GM12878 (cell line): ENCODE results near the gene SOX30. TPM values are rescaled to one million over a fixed set of nuclear protein-coding genes. Genes with fewer than 3 reads are reported as not detected.
A peak's percentile ranks its signal among the peaks of the same experiment; 100 is the strongest.

Source experiments
- ASH2L ChIP-seq: fragments of 300-600, 200-600 bp; sonication (generic); IDR thresholded peaks from 2 replicates; pipeline ENCODE4 v1.6.1; 2017; ENCODE audit warnings: low read depth, mild to moderate bottlenecking, borderline replicate concordance
- BMI1 ChIP-seq: fragments of 450-650 bp; IDR thresholded peaks from 2 replicates; pipeline ENCODE4 v1.6.1; 2016; ENCODE audit warnings: mild to moderate bottlenecking, moderate library complexity, borderline replicate concordance
- BRCA1 ChIP-seq: IDR thresholded peaks from 2 replicates; pipeline ENCODE4 v1.6.1; 2011; ENCODE audit warnings: low read depth, low read length, improper control_type of control experiment
- CBFB ChIP-seq: IDR thresholded peaks from 2 replicates; pipeline ENCODE4 v1.6.1; 2016; ENCODE audit warnings: antibody characterized with exemption, low read depth
- CREM ChIP-seq: IDR thresholded peaks from 2 replicates; pipeline ENCODE4 v1.6.1; 2014; ENCODE audit warnings: antibody characterized with exemption, low read depth
- ESRRA ChIP-seq: IDR thresholded peaks from 2 replicates; pipeline ENCODE4 v1.6.1; 2012; ENCODE audit warnings: mild to moderate bottlenecking, low read length, improper control_type of control experiment
- EZH2 ChIP-seq: IDR thresholded peaks from 2 replicates; pipeline ENCODE4 v1.6.1; 2012; ENCODE audit warnings: low read depth, mild to moderate bottlenecking, control low read depth, inconsistent platforms, low read length, borderline replicate concordance; ENCODE audit not compliant: control insufficient read depth
- KDM1A ChIP-seq: fragments of 200-600 bp; sonication (generic); IDR thresholded peaks from 2 replicates; pipeline ENCODE4 v1.6.1; 2016; ENCODE audit warnings: borderline replicate concordance
- KLF5 ChIP-seq: fragments of 450-650 bp; IDR thresholded peaks from 2 replicates; pipeline ENCODE4 v1.6.1; 2014; ENCODE audit warnings: mild to moderate bottlenecking; ENCODE audit not compliant: partially characterized antibody
- MTA2 ChIP-seq: fragments of 450-650 bp; IDR thresholded peaks from 2 replicates; pipeline ENCODE4 v1.6.1; 2016; ENCODE audit warnings: low read depth, mild to moderate bottlenecking, moderate library complexity
- MYB ChIP-seq: fragments of 150-350 bp; IDR thresholded peaks from 2 replicates; pipeline ENCODE4 v1.6.1; 2014; ENCODE audit warnings: mild to moderate bottlenecking, low read depth, low read length, borderline replicate concordance
- NBN ChIP-seq: fragments of 450-650 bp; IDR thresholded peaks from 2 replicates; pipeline ENCODE4 v1.6.1; 2016
- PAX5 ChIP-seq: IDR thresholded peaks from 2 replicates; pipeline ENCODE4 v1.6.1; 2011; ENCODE audit warnings: low read depth, low read length, borderline replicate concordance
- SMAD1 ChIP-seq: fragments of 450-650 bp; IDR thresholded peaks from 2 replicates; pipeline ENCODE4 v1.6.1; 2018; ENCODE audit warnings: mild to moderate bottlenecking, low read depth; ENCODE audit not compliant: partially characterized antibody
- TAF1 ChIP-seq: IDR thresholded peaks from 2 replicates; pipeline ENCODE4 v1.6.1; 2011; ENCODE audit warnings: mild to moderate bottlenecking, low read depth, low read length, borderline replicate concordance
- TCF7 ChIP-seq: IDR thresholded peaks from 2 replicates; pipeline ENCODE4 v1.6.1; 2014; ENCODE audit warnings: antibody characterized with exemption, borderline replicate concordance
- YBX1 ChIP-seq: fragments of 450-650 bp; IDR thresholded peaks from 2 replicates; pipeline ENCODE4 v1.6.1; 2016; ENCODE audit warnings: antibody characterized with exemption
- ZZZ3 ChIP-seq: IDR thresholded peaks from 2 replicates; pipeline ENCODE4 v1.6.1; 2011; ENCODE audit warnings: low read depth; ENCODE audit not compliant: control insufficient read depth, insufficient read length
- polyA plus RNA-seq, 11 experiments: library from polyadenylated mRNA; depleted of rRNA in 4 of 11; unstranded in 6 of 11; stranded (reverse) in 5 of 11; fragments of >200 nt; fragmentation: Nextera tagmentation in 4 of 11; fragmentation: Illumina TruSeq in 1 of 11; extraction: Ambion mirVana in 4 of 11; extraction: Trizol in 1 of 11; gene quantifications; 1 replicate in 1 of 11; 2 replicates in 10 of 11; pipeline versions ENCODE4 v1.2.1 to v1.2.3, GENCODE V29; 2011 to 2016; ENCODE audit warnings: inconsistent platforms in 2 of 11, missing spikeins in 2 of 11, low read depth in 1 of 11
- total RNA-seq, 4 experiments: library from RNA; depleted of rRNA in 3 of 4; stranded (reverse); fragments of >200 nt in 3 of 4; fragmentation: Illumina TruSeq in 1 of 4; extraction: Trizol in 1 of 4; gene quantifications; 2 replicates each; pipeline versions ENCODE4 v1.2.1 to v1.2.3, GENCODE V29; 2013 to 2021
- TF ChIP-seq, protein P1 (sequence below): fragments of 450-650 bp; IDR thresholded peaks from 2 replicates; pipeline ENCODE4 v1.6.1; 2017; ENCODE audit warnings: mild to moderate bottlenecking, moderate library complexity
- TF ChIP-seq, protein P2 (sequence below): fragments of 450-650 bp; IDR thresholded peaks from 2 replicates; pipeline ENCODE4 v1.6.1; 2017; ENCODE audit warnings: borderline replicate concordance
- TF ChIP-seq, protein P3 (sequence below): fragments of 450-650 bp; IDR thresholded peaks from 2 replicates; pipeline ENCODE4 v1.6.1; 2016; ENCODE audit warnings: mild to moderate bottlenecking
- TF ChIP-seq, protein P4 (sequence below), 3 experiments: IDR thresholded peaks in 2 of 3; conservative IDR thresholded peaks in 1 of 3; 2 replicates each; pipeline ENCODE4 v1.5.1; 2011; ENCODE audit warnings: low read depth in 3 of 3, low read length in 3 of 3, mild to moderate bottlenecking in 3 of 3, control low read depth in 2 of 3, moderate library complexity in 2 of 3, inconsistent platforms in 1 of 3, mixed read lengths in 1 of 3; ENCODE audit not compliant: control insufficient read depth in 2 of 3, insufficient read depth in 1 of 3; ENCODE audit errors: extremely low read depth in 1 of 3

Gene SOX30
- total and polyA plus RNA-seq, 10 of the 15 experiments (the other 5 are each of a cell fraction or from before 2014, with no cell fraction given), result 0.06 to 0.32 (median 0.10) TPM; not detected in 2

DNA sequence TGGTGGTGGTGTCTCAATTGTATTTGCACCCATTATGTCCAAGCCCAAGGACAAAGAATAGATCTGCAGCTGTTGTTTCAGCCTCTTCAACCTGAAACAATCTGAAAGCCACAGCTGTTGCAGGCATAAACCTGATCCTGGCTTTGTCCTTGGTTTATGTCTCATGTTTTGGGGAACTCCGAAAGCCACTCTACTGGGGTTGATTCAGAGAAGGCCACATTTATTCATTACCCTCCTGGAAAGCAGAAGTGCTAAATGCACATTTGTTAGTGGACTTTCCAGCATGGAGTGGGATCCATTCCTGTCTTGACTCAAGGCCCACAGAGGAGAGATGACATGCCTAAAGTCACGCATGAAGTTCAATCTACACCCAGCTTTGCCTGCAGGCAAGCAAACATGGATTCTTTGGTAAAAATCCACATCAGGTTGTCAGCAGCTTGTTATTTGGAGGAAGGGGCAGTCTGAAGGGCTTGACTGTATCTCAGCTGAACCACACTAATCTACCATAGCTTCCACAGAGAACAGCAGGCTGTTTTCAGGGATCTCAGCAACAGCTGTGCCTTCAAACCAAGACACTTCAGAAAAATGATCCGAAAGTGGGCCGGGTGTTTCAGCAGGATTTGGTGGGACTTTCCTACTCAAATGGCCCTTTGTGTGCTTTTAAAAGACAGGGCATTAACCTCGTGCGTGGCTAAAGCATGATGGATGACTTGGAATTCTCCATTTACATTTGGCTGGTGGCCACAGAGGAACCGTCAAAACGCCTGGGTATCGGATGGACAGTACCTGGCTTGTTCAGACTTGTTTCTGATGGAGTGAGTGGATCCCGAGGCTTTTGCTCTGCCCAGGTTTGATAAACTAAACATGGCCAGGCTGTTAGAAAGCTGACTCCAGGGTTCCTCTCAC, 40.4 kb downstream of the SOX30 start (continued):
- TF ChIP-seq, protein P1, sequence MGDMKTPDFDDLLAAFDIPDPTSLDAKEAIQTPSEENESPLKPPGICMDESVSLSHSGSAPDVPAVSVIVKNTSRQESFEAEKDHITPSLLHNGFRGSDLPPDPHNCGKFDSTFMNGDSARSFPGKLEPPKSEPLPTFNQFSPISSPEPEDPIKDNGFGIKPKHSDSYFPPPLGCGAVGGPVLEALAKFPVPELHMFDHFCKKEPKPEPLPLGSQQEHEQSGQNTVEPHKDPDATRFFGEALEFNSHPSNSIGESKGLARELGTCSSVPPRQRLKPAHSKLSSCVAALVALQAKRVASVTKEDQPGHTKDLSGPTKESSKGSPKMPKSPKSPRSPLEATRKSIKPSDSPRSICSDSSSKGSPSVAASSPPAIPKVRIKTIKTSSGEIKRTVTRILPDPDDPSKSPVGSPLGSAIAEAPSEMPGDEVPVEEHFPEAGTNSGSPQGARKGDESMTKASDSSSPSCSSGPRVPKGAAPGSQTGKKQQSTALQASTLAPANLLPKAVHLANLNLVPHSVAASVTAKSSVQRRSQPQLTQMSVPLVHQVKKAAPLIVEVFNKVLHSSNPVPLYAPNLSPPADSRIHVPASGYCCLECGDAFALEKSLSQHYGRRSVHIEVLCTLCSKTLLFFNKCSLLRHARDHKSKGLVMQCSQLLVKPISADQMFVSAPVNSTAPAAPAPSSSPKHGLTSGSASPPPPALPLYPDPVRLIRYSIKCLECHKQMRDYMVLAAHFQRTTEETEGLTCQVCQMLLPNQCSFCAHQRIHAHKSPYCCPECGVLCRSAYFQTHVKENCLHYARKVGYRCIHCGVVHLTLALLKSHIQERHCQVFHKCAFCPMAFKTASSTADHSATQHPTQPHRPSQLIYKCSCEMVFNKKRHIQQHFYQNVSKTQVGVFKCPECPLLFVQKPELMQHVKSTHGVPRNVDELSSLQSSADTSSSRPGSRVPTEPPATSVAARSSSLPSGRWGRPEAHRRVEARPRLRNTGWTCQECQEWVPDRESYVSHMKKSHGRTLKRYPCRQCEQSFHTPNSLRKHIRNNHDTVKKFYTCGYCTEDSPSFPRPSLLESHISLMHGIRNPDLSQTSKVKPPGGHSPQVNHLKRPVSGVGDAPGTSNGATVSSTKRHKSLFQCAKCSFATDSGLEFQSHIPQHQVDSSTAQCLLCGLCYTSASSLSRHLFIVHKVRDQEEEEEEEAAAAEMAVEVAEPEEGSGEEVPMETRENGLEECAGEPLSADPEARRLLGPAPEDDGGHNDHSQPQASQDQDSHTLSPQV, result 0 out of 2 replicates have a peak, but pooled peaks have one; percentile 19
- TF ChIP-seq MYB, result no peak
- TF ChIP-seq, protein P2, sequence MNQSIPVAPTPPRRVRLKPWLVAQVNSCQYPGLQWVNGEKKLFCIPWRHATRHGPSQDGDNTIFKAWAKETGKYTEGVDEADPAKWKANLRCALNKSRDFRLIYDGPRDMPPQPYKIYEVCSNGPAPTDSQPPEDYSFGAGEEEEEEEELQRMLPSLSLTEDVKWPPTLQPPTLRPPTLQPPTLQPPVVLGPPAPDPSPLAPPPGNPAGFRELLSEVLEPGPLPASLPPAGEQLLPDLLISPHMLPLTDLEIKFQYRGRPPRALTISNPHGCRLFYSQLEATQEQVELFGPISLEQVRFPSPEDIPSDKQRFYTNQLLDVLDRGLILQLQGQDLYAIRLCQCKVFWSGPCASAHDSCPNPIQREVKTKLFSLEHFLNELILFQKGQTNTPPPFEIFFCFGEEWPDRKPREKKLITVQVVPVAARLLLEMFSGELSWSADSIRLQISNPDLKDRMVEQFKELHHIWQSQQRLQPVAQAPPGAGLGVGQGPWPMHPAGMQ, result no peak
- no peak for TF ChIP-seq ASH2L
- TF ChIP-seq TAF1, result no peak
- TF ChIP-seq YBX1, result no peak
- TF ChIP-seq, protein P3, sequence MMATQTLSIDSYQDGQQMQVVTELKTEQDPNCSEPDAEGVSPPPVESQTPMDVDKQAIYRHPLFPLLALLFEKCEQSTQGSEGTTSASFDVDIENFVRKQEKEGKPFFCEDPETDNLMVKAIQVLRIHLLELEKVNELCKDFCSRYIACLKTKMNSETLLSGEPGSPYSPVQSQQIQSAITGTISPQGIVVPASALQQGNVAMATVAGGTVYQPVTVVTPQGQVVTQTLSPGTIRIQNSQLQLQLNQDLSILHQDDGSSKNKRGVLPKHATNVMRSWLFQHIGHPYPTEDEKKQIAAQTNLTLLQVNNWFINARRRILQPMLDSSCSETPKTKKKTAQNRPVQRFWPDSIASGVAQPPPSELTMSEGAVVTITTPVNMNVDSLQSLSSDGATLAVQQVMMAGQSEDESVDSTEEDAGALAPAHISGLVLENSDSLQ, result no peak
- no peak for TF ChIP-seq ESRRA
- no peak for TF ChIP-seq ZZZ3
- peak; percentile 75; the same call in 1 of the 2 replicates for TF ChIP-seq NBN
- TF ChIP-seq CREM, result peak; percentile 89
- no peak for TF ChIP-seq KDM1A
- no peak for TF ChIP-seq SMAD1
- no peak for TF ChIP-seq KLF5
- TF ChIP-seq, protein P4, sequence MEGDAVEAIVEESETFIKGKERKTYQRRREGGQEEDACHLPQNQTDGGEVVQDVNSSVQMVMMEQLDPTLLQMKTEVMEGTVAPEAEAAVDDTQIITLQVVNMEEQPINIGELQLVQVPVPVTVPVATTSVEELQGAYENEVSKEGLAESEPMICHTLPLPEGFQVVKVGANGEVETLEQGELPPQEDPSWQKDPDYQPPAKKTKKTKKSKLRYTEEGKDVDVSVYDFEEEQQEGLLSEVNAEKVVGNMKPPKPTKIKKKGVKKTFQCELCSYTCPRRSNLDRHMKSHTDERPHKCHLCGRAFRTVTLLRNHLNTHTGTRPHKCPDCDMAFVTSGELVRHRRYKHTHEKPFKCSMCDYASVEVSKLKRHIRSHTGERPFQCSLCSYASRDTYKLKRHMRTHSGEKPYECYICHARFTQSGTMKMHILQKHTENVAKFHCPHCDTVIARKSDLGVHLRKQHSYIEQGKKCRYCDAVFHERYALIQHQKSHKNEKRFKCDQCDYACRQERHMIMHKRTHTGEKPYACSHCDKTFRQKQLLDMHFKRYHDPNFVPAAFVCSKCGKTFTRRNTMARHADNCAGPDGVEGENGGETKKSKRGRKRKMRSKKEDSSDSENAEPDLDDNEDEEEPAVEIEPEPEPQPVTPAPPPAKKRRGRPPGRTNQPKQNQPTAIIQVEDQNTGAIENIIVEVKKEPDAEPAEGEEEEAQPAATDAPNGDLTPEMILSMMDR (IDR thresholded peaks at IDR 0.05 in 2 of 3, conservative IDR thresholded peaks at IDR 0.05 in 1 of 3; ENCODE audit: control insufficient read depth in 2 of 3, extremely low read depth in 1 of 3, insufficient read depth in 1 of 3, low read depth in 3 of 3, low read length in 3 of 3), result no peak
- TF ChIP-seq PAX5, result peak; percentile 85
- TF ChIP-seq BMI1, result peak; percentile 78
- peak; percentile 62; the same call in 1 of the 2 replicates for TF ChIP-seq CBFB
- TF ChIP-seq TCF7, result peak; percentile 79; the same call in 1 of the 2 replicates
- no peak for TF ChIP-seq EZH2
- no peak for TF ChIP-seq BRCA1
- TF ChIP-seq MTA2, result peak; percentile 86
